Endothelial cell of umbilical vein (primary cell): ENCODE results near the gene SLC9A9.
"Not testable (repeated sequence)": the region's sequence is repeated elsewhere in the genome, so short reads cannot be mapped to it uniquely, and the experiment has no call there.

Experiments
- CTCF ChIP-seq, 2 donors: IDR thresholded peaks; 1 replicate in 1 of 2; 2 replicates in 1 of 2; pipeline ENCODE4 v1.5.1; 2011; ENCODE audit warnings: low read length in 2 of 2, mild to moderate bottlenecking in 2 of 2, moderate library complexity in 2 of 2, control low read depth in 1 of 2, inconsistent platforms in 1 of 2, low read depth in 1 of 2; ENCODE audit not compliant: insufficient read depth in 1 of 2; ENCODE audit errors: extremely low read depth in 1 of 2
- EZH2 ChIP-seq: IDR thresholded peaks from 2 replicates; pipeline ENCODE4 v1.6.1; 2012; ENCODE audit warnings: borderline replicate concordance, low read depth, mild to moderate bottlenecking, moderate library complexity, low read length, inconsistent platforms; ENCODE audit not compliant: severe bottlenecking
- MYC ChIP-seq: IDR thresholded peaks from one replicate; pipeline ENCODE4 v1.6.1; 2011; ENCODE audit warnings: mild to moderate bottlenecking, low read depth, low read length
- POLR2A ChIP-seq: IDR thresholded peaks from 2 replicates; pipeline ENCODE4 v1.6.1; 2012; ENCODE audit warnings: low read depth, mild to moderate bottlenecking, control low read depth, low read length
- POLR2AphosphoS5 ChIP-seq: IDR thresholded peaks from 2 replicates; pipeline ENCODE4 v1.6.1; 2012; ENCODE audit warnings: low read depth, mild to moderate bottlenecking, control low read depth, low read length, moderate library complexity; ENCODE audit not compliant: insufficient read depth

GRCh38 chr3:143798151-143798550 is 50.1 kb downstream of the SLC9A9 start:
- not testable (repeated sequence) for TF ChIP-seq CTCF (IDR thresholded peaks at IDR 0.05; ENCODE audit: extremely low read depth in 1 of 2, insufficient read depth in 1 of 2, low read depth in 1 of 2, low read length in 2 of 2); POLR2AphosphoS5; MYC; POLR2A; EZH2
